Stimulated activated CD4-positive, alpha-beta T cell treated with anti-CD3 and anti-CD28 coated beads, Interleukin-12 subunit alpha, Interleukin-12 subunit beta, amount 100 ng/mL, for 24 hours (primary cell): ENCODE results near the gene SLC27A4.
A peak's percentile ranks its signal among the peaks of the same experiment; 100 is the strongest.
"Not testable (repeated sequence)": the region's sequence is repeated elsewhere in the genome, so short reads cannot be mapped to it uniquely, and the experiment has no call there.

Experiments used
- DNase-seq, 2 experiments: peaks; one replicate each; pipeline ENCODE4 v3.0.0-alpha.2; 2020; ENCODE audit warnings: low read depth in 2 of 2

The SLC27A4 gene

GRCh38 chr9:128324401-128324800 is 15.9 kb upstream of the SLC27A4 start:
- DNase-seq: no peak

- DNase-seq: no peak
Measured at GRCh38 chr9:128325629-128326028, 14.7 kb upstream of the SLC27A4 start.

- DNase-seq: no peak
Measured at GRCh38 chr9:128333451-128333869, 6.9 kb upstream of the SLC27A4 start.

GRCh38 chr9:128335161-128335560 is 5.2 kb upstream of the SLC27A4 start:
- DNase-seq: no peak

GRCh38 chr9:128335914-128336313 is 4.4 kb upstream of the SLC27A4 start:
- DNase-seq: no peak

GRCh38 chr9:128337936-128338335 is 2.4 kb upstream of the SLC27A4 start:
- no peak for DNase-seq

GRCh38 chr9:128338852-128339614 is 1.3 kb upstream of the SLC27A4 start:
- not testable (repeated sequence) for DNase-seq

- peak in 1 of 2 experiments; percentile 11 for DNase-seq
Measured at GRCh38 chr9:128340691-128341434, 536 bp downstream of the SLC27A4 start.

GRCh38 chr9:128341435-128341849 is 1.1 kb downstream of the SLC27A4 start:
- peak; percentile 21 to 66 for DNase-seq

- no peak for DNase-seq
Measured at GRCh38 chr9:128342971-128343680, 2.8 kb downstream of the SLC27A4 start.

- no peak for DNase-seq
Measured at GRCh38 chr9:128343855-128344254, 3.5 kb downstream of the SLC27A4 start.

- DNase-seq: no peak
Measured at GRCh38 chr9:128344931-128345605, 4.7 kb downstream of the SLC27A4 start.

GRCh38 chr9:128349125-128349524 is 8.8 kb downstream of the SLC27A4 start:
- no peak for DNase-seq

- no peak for DNase-seq
Measured at GRCh38 chr9:128349772-128350171, 9.4 kb downstream of the SLC27A4 start.

GRCh38 chr9:128355451-128355850 is 15.1 kb downstream of the SLC27A4 start:
- no peak for DNase-seq

- DNase-seq: no peak
Measured at GRCh38 chr9:128358090-128358489, 17.8 kb downstream of the SLC27A4 start.

- DNase-seq: no peak
Measured at GRCh38 chr9:128358861-128359260, 18.5 kb downstream of the SLC27A4 start.

- no peak for DNase-seq
Measured at GRCh38 chr9:128360826-128361225, 20.5 kb downstream of the SLC27A4 start.

- DNase-seq: no peak
Measured at GRCh38 chr9:128361296-128361985, 21.1 kb downstream of the SLC27A4 start.

GRCh38 chr9:128361986-128362646 is 21.8 kb downstream of the SLC27A4 start:
- peak; percentile 36 to 64 for DNase-seq

- no peak for DNase-seq
Measured at GRCh38 chr9:128362774-128363173, 22.4 kb downstream of the SLC27A4 start.
